Neural cell (in vitro differentiated cells): ENCODE measurements around the gene SLMAP.

Source experiments
- REST ChIP-seq: IDR thresholded peaks from 2 replicates; pipeline ENCODE4 v1.6.1; 2012; ENCODE audit warnings: borderline replicate concordance
- TAF1 ChIP-seq: IDR thresholded peaks from 2 replicates; pipeline ENCODE4 v1.6.1; 2012; ENCODE audit warnings: low read depth

- TF ChIP-seq TAF1 (no peak), REST (no peak)
Observed at GRCh38 chr3:57900786-57901185, 144.7 kb downstream of the SLMAP start.
